HG02852 (cell line): ENCODE measurements around the gene ANGEL1.

ENCODE experiments used
- ATAC-seq: cut with Tn5 transposase; IDR thresholded peaks from one replicate; pipeline ENCODE4 v1.9.1; 2021; ENCODE audit warnings: mild to moderate bottlenecking, moderate library complexity; ENCODE audit not compliant: unreplicated experiment

The ANGEL1 gene, protein sequence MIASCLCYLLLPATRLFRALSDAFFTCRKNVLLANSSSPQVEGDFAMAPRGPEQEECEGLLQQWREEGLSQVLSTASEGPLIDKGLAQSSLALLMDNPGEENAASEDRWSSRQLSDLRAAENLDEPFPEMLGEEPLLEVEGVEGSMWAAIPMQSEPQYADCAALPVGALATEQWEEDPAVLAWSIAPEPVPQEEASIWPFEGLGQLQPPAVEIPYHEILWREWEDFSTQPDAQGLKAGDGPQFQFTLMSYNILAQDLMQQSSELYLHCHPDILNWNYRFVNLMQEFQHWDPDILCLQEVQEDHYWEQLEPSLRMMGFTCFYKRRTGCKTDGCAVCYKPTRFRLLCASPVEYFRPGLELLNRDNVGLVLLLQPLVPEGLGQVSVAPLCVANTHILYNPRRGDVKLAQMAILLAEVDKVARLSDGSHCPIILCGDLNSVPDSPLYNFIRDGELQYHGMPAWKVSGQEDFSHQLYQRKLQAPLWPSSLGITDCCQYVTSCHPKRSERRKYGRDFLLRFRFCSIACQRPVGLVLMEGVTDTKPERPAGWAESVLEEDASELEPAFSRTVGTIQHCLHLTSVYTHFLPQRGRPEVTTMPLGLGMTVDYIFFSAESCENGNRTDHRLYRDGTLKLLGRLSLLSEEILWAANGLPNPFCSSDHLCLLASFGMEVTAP

DNA sequence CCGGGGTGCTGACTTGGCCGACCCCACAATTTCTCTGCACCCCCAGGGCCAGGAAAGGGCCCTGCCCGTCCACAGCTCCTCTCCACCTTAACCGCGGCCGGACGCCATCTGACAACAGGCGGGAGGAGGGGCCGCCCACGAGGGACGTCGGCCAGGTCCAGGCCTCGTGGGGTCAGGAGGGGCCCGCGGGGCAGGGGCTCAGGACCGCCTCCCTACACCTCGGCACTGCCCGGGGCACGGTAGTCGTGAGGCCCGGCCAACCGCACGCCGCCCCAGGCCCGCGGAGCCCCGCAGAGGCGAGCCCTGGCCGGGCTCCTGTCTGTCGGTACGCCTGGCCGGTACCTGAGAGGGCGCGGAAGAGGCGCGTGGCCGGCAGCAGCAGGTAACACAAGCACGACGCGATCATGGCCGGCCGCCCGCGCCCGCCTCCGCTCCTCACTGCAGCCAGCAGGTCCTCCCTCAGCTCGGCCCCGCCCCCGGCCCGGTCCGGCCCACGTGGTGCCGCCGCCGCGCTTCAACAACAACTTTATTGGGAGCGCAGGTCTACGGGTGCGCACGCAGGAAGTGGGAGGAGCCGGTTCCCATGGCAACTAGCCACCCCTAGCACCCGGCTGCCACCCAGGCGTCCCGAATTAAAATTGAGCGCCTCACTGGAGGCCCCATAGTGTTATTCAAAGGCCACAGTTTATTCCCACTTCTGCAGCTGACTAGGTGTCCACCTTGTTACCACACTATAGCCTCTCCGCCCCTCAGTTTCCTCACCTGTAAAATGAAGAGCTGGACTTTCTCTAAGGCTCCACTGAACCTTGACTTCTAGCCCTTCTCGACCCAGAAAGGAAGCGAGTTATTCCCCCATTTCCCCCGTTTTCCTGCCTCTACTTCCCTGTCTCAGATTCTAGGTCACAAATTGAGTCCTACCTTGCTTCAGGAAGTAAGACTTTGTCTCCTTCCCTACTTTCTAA lies at the start of gene ANGEL1:
TSS of gene ANGEL1 (minus strand) at position 461 of the 962 bp plus-strand sequence. CDS start at position 406, 55 bp downstream.
- peak; percentile 84 for ATAC-seq

DNA sequence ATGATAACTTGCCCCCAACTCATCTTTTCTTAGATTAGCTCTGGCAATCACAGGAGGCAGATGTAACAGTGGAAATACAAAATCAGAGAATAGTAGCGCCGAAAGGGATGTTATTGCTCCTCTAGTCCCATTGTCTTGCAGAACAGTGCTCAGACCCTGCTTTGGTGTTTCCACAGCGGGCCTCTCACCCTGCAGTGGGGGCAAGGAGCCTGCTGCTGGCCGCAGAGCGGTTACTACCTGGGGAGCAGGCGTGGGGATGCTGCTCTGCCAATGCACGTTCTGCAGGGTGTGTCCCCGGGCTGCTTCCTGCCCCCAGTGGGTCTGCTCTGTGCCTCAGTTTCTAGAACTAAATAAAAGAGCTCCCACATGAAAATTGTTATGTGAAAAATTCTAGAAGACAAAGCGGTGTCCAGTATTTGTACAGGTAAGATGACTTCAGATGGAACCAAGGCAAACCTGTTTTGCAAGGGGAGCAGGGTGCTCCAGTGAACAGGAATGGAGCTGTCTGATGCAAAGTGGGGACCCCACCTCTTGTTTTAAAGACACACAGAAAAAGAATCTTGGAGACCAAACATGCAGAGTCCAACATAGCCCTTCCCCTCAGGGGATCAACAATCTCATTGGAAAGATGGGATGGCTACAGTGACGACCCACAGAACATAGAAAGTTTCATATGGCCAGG lies 49.0 kb upstream of the ANGEL1 start:
- ATAC-seq: no peak

DNA sequence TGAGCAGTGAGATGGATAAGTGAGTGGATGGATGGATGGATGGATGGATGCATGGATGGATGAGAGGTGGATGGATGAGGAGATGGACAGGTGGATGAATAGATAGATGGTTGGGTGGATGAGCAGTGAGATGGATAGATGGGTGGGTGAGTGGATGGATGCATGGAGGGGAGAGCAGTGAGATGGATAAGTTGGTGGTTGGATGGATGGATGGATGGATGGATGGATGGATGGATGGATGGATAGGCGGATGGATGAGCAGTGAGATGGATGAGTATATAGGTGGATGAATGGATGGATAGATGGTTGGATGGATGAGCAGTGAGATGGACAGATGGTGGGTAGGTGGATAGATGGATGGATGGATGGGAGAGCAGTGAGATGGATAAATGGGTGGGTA lies 44.1 kb upstream of the ANGEL1 start:
- ATAC-seq: no peak

DNA sequence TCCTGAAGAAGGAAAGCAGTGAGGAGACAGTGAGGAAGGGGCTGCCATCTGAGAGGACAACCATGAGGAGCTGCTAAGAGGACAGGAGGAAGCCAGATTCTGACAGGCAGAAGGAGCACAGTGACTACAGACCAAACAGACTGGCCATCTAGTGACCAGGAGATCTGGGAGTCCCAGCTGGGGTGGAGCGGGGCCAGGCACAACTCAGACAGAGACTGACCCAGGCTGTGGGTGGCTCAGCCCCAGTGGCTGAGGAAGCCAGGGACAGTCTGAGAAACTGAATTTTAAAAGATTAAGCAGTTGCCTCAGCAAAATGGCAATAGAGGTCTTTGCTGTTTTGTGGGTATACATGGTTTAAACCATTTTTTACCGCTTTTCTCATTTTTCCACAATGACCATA lies 42.4 kb upstream of the ANGEL1 start:
- ATAC-seq: no peak

DNA sequence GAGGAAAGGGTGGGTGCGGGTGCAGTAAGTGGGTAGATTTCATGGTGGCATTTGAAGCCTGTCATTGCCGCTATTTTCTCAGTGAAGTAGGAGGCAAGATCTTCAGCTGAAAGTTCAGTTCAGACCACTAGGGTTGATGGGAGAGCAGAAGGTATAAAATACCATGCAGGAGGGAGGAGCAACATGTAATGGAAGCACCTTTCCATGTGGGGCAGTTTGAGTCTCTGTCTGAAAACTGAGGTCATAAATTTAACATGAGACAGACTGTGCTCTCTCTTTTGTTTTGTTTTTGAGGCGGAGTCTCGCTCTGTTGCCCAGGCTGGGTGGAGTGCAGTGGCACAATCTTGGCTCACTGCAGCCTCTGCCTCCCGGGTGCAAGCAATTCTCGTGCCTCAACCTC lies 36.2 kb upstream of the ANGEL1 start:
- ATAC-seq: no peak

DNA sequence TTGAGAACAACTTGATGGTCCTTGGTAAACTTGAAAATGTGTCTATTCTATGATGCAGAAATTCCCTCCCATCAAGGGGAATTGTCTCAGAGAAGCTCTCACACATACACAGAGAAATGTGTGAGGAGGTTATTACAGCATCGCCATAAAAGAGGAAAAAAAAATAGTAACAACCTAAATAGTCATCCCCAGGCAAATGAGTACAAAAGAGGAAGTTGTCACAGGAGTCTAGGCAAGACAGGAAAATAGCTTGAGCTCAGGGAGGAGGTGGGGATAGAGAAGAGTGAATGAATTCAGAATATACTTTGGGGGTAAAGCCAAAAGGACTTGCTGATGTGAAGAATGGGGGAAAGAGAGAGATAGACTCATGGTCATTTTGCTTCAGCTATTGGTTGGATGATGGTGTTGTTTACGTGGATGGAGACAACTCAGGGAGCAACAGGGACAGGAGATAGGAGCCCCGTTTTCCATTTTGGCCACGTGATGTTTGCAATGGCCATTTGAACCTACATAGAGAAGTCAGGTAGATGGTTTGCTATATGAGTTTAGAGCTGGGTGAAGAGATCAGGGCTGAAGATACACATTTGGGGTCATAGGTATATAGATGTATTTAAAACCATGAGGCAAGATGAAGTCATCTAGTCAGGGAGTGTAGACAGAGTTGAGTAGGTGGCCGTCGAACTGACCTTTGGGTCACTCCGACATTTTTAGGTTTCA lies 33.8 kb upstream of the ANGEL1 start:
- ATAC-seq: no peak

DNA sequence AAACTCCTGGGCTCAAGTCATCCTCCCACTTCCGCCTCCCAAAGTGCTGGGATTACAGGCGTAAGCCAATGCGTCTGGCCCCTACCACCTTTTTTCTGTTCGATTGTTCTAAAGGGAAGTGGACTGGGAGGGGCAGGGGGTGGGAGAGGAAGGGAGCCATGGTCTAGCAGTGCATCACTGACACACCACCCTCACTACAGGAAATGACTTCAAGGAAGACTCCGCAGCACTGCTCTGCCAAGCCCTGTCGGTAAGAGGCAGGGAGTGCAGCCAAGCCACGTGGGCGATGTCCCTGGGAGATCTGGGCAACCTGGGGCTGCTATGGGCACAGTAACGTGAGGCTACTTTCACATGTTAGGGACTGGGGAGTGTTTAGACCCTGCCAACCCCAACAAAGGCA lies 31.5 kb upstream of the ANGEL1 start:
- ATAC-seq: no peak

DNA sequence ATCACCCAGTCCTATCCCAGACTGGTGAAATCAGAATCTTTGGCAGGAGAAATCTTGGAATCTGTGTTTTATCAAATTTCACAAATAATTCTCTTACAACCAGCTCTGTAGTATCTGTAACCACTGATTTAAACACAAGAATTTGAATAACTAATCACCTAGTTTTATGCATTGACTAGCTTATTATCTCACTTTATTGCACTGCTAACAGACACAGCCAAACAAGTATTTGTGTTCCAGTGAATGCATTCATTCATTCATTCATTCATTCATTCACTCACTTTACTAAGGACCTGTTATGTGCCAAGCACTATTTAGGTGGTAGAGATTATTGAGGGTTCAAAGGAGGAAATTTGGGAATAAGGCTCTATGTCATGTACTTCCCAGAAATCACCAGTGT lies 29.7 kb upstream of the ANGEL1 start:
- ATAC-seq: no peak

DNA sequence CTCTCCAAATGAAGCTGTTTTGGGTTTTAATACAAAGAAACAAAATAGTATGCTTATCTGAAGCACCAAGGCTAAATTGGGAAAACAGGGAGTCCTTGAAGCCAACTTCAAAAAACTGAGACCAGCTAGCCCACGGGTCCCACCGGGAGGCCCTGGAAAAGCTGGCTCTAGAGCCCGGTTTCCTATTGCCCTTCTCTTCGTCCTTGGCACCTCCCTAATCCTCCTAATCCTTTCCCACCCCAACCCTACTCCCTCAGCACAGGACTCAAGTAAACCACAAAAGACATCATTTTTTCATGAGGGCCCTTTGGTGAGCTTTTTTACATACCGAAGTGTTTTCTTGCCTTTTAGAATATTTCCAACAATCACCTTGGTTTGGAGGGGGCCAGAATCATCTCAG lies 24.8 kb upstream of the ANGEL1 start:
- ATAC-seq: no peak

DNA sequence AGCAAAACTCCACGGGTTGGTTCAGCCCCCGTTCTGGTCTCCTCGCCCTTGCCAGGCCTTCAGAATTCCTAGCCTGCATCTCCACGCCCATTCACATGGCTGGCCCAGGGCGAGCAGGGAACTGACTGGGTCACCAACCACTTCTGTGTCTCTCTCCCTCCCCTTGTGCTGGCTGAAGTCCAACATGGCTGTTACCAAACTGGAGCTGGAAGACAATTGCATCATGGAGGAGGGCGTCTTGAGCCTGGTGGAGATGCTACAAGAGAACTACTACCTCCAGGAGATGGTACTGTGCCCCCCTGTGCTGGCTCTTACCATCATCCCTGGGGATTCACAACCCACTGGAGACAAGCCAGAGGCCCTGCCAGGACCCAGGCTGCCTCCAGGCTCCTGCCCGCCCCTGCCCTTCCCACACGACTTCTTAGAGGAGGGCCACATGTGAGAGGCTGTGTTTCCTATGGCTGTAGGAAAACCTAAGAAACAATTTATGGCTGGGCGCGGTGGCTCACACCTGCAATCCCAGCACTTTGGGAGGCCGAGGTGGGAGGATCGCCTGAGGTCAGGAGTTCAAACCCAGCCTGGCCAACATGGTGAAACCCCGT lies 23.4 kb upstream of the ANGEL1 start:
- ATAC-seq: no peak

DNA sequence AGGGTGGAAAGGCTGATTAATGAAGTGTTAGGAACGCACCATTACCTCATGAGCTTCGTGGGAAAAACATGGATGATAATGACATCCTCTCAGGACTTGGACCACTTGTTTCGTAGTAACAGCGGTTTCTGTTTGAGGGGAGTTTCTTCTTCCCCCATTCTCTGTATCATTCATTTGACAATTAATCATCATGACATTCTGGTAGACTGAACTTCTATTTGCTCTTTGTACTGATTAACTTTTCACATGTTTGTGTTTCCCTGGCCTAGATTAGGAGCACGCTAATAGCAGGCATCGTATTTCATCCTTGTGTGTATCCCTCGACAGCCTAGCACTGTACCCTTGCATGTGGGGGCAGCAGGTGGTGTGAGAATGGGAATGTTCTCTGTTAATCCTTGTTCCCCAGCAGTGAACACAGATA lies 21.6 kb upstream of the ANGEL1 start:
- ATAC-seq: no peak

DNA sequence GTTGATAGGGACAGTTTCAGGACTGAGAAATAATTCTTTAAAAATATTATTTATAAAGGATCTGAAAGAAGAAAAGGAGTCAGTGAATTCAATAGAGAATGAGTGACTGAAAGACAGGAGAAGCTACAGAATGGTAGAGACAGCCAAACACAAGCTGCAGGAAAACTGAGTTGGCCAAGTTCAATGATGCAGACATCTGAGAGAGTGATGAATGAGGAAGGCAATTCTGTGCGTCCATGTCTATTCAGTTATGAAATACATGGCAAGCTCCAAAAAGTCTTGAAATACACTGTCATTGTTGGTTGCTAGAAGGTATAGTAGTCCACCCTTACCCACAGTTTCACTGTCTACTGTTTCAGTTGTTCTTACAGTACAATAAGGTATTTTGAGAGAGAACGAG lies 20.3 kb upstream of the ANGEL1 start:
- ATAC-seq: no peak

DNA sequence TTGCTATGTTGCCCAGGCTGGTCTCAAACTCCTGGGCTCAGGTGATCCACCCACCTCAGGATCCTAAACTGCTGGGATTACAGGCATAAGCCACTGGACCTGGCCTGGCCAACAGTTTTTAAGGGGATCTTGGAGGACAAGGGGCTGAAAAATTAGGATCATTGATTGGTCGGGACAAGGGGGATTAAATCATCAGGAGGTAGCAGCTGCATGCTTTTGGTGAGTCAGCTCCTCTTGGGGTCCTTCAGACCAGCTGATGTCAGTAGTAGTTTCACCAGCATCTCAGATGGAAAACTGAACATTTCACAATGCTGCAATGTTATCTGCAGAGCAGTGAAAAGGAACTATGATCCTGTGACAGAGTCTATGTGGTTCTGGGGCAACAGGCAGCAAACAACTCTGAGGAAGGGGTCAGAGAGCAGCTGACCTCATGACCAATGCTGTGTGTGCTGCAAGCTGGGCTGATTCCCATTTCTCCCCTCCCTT lies 19.9 kb upstream of the ANGEL1 start:
- no peak for ATAC-seq

DNA sequence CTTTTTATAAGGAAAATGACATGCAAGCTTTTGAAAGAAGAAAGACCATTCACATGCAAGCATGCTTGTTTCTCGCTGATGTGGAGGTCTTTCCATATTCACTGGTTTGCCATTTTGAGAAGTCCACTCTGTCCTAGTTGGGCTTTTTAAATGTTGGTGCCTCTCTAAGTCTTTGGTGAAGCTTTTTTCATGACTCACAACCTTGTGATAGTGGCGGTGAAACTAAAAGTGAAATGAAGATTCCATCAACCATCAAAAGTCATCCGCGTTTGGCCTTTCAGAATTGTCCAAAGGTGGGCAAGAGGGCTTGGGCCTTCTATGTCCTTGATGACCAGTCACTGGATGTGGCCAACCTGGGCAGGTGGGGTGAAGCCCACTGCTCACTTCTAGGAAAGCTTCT lies 17.9 kb upstream of the ANGEL1 start:
- ATAC-seq: no peak

DNA sequence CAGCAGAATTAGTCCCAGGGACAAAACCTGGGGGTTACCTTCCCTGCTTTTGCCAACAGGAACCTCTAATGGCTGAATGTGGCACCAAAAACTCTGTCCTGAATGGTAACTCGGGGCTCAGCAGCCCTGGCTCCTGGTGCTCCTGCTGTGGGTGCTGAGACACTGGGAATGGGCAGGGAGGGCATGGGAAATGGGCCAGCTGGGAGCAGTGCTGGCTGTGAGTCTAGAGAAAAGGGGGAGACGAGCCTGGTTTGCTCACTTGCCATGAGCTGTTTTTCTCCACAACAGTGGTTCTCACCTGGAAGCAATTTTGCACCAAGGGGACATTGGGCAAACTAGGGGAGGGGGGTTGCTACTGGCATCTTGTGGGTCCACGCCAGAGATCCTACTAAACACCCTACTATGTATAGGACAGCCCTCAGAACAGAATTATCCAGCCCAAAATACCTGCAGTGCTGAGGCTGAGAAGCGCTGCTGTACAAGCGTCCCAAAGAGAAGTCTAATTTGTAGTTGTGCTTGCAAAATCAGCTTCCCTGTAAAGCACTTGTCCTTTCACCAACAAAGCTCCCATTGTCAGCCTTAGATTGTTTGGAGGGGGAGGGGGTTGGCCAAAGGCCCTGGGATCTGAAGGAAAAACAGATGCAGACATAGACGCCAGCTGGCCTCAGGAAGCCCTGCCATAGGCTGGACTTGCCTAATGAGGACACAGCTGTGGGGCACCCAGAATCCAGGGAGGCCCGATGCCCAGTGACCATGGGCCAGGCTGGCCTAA lies 17.2 kb upstream of the ANGEL1 start:
- no peak for ATAC-seq

DNA sequence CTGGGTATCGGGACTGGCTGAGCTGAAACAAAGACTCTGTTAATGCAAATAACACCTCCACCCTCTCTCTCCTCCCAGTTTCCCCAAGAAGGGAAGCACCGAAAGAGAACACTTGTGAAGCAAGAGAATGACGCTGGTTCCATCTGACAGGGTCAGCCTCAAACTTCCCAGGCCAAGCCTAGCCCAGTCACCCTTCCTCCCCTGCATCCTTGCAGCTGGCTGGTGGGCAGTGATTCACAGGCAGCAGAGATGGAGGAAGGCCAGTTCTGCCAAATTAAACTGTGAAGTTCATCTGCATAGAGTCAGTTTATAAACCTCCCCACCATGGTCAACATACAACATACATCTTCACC lies 16.3 kb upstream of the ANGEL1 start:
- no peak for ATAC-seq

DNA sequence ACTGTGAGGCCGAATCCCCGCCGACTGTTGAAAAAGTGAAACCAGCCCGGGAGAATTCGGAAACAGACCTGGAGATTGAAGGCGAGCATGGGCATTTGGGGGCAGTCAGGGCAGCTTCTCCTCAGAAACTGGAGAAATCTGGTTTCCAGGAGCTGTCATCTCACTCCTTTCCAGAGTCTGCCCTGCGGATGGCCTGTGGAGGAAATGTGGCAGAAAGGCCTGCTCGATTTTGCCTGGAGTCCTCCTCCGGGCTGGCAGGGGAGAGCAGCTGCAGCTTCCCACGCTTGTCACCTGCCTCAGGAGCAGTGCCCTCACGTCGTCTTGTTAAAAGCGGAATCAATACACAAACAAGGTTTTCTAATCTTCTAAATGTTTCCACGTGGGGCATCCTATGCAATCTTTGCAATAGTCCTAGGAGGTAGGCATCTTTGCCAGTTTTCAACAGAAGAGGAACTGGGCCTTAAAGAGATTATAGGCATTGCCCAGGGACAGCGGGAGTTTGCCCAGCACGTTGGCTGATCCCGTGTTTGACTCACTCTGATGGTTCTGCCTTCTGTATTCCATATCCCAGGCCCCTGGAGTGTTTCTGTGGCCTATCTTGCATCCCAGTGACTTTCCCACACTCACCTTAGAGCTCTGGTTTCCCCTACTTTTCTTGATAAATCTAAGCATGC lies 15.8 kb upstream of the ANGEL1 start:
- no peak for ATAC-seq

DNA sequence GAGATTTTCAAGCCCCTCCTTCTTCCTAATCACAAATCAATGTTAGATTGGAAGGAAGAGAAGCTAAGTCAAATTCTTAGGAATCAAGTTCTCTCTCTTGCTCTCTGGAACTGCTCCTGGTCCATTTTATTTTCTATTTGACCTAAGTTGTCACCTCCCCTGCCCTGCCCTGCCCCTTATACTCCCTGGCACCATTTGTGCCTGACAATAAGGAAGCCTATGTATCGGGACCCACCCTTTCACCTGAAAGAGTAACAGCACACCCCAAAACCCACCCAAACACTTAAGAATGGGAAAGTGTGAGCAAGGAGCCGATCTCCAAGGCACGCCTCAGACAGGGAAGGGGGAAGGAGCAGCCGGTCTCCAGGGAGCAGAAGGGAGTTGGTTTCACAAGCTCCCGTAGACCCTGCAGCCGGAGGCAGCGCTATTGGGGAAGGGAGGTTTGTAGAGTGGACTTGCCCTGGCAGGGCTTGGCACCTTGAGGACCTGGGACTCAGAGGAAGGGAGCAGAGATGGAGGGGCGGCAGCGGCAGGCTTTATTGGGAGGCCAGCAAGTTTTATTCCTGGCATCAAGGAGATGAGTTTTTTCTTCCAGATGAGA lies 15.1 kb upstream of the ANGEL1 start:
- no peak for ATAC-seq
